M059J (cell line): ENCODE results near the gene APPL2. TPM values are rescaled to one million over a fixed set of nuclear protein-coding genes. Genes with fewer than 3 reads are reported as not detected.

Experiments
- DNase-seq: peaks from one replicate; pipeline ENCODE4 v3.0.0-alpha.2; 2012; ENCODE audit warnings: low read depth
- total RNA-seq: library from RNA; depleted of rRNA; stranded (reverse); fragments of >200 nt; shearing (Covaris generic); gene quantifications from 2 replicates; pipeline ENCODE4 v1.2.3, GENCODE V29; 2014; rRNA removed

Gene APPL2
- 21.4 and 41.3 TPM in 2 replicates for total RNA-seq

GRCh38 chr12:105235732-105236476 lies at the start of gene APPL2:
Gene APPL2, minus strand, starts transcription at chr12:105236174. Its CDS starts 162 bp downstream, at chr12:105236012.
- peak; percentile 91 for DNase-seq

- no peak for DNase-seq
Observed at GRCh38 chr12:105285378-105285777, 49.4 kb upstream of the APPL2 start.

- no peak for DNase-seq
Observed at GRCh38 chr12:105281694-105282049, 45.7 kb upstream of the APPL2 start.

- DNase-seq = peak; percentile 50
Observed at GRCh38 chr12:105280966-105281693, 45.2 kb upstream of the APPL2 start.

- no peak for DNase-seq
Observed at GRCh38 chr12:105279460-105280056, 43.6 kb upstream of the APPL2 start.

GRCh38 chr12:105278043-105278697 lies 42.2 kb upstream of the APPL2 start:
- no peak for DNase-seq

- DNase-seq = peak; percentile 39
Observed at GRCh38 chr12:105275997-105276733, 40.2 kb upstream of the APPL2 start.

GRCh38 chr12:105274571-105274970 lies 38.6 kb upstream of the APPL2 start:
- DNase-seq = no peak

GRCh38 chr12:105273601-105274000 lies 37.6 kb upstream of the APPL2 start:
- DNase-seq = no peak

GRCh38 chr12:105272814-105273416 lies 36.9 kb upstream of the APPL2 start:
- no peak for DNase-seq

- DNase-seq = no peak
Observed at GRCh38 chr12:105272152-105272551, 36.2 kb upstream of the APPL2 start.

GRCh38 chr12:105271364-105271763 lies 35.4 kb upstream of the APPL2 start:
- no peak for DNase-seq

- DNase-seq = no peak
Observed at GRCh38 chr12:105270671-105271255, 34.8 kb upstream of the APPL2 start.

- DNase-seq = no peak
Observed at GRCh38 chr12:105267711-105268110, 31.7 kb upstream of the APPL2 start.

- DNase-seq = no peak
Observed at GRCh38 chr12:105264771-105265170, 28.8 kb upstream of the APPL2 start.

GRCh38 chr12:105262461-105263184 lies 26.6 kb upstream of the APPL2 start:
- DNase-seq = no peak

- no peak for DNase-seq
Observed at GRCh38 chr12:105261010-105261409, 25.0 kb upstream of the APPL2 start.

GRCh38 chr12:105259226-105259625 lies 23.3 kb upstream of the APPL2 start:
- no peak for DNase-seq

- peak; percentile 95 for DNase-seq
Observed at GRCh38 chr12:105257321-105257728, 21.4 kb upstream of the APPL2 start.

- DNase-seq = peak; percentile 88
Observed at GRCh38 chr12:105256921-105257320, 20.9 kb upstream of the APPL2 start.
